Cardiac muscle cell (in vitro differentiated cells and primary cell): Measurements from ENCODE around the gene AUH. TPM values are rescaled to one million over a fixed set of nuclear protein-coding genes. Genes with fewer than 3 reads are reported as not detected.
"Not testable (repeated sequence)": the region's sequence is repeated elsewhere in the genome, so short reads cannot be mapped to it uniquely, and the experiment has no call there.

Experiments used
- DNase-seq, 2 donors: peaks; one replicate each; pipeline versions ENCODE4 v3.0.0 to v3.0.0-alpha.2; 2010 to 2017; ENCODE audit warnings: low read depth in 1 of 2, low spot score in 1 of 2
- H3K27ac ChIP-seq: fragments of 200-600 bp; sonication (generic); 2 replicates; pipeline ENCODE4 v1.5.1; 2016
- H3K27me3 ChIP-seq: fragments of 200-600 bp; sonication (generic); 2 replicates; pipeline ENCODE4 v1.6.0; 2016; ENCODE audit warnings: control low read depth
- H3K36me3 ChIP-seq: fragments of 200-600 bp; sonication (generic); 2 replicates; pipeline ENCODE4 v1.5.1; 2016; ENCODE audit warnings: control low read depth
- H3K4me1 ChIP-seq: fragments of 200-600 bp; sonication (generic); 2 replicates; pipeline ENCODE4 v1.8.1; 2017; ENCODE audit warnings: low read depth, mild to moderate bottlenecking, mixed run types
- H3K4me3 ChIP-seq: fragments of 200-600 bp; sonication (generic); 2 replicates; pipeline ENCODE4 v1.5.1; 2016; ENCODE audit warnings: mild to moderate bottlenecking
- H3K9me3 ChIP-seq: fragments of 200-600 bp; sonication (generic); 2 replicates; pipeline ENCODE4 v1.5.1; 2017; ENCODE audit warnings: low read depth, mild to moderate bottlenecking, control low read depth
- polyA plus RNA-seq: library from polyadenylated mRNA; unstranded; fragments of >200 nt; fragmentation: Nextera tagmentation; extraction: Ambion mirVana; gene quantifications from 2 replicates; pipeline ENCODE4 v1.2.1, GENCODE V29; 2016
- total RNA-seq: library from RNA; depleted of rRNA; stranded (reverse); fragments of >200 nt; gene quantifications from 2 replicates; pipeline ENCODE4 v1.2.3, GENCODE V29; 2016
- TF ChIP-seq, protein P1 (sequence below): IDR thresholded peaks from 2 replicates; pipeline ENCODE4 v1.5.1; 2012; ENCODE audit warnings: low read depth, mild to moderate bottlenecking, low read length

The AUH gene
- total and polyA plus RNA-seq, 2 experiments from 2014 or later: 52.0 to 68.8 TPM

GRCh38 chr9:91393826-91394225, 32.1 kb upstream of the AUH start:
- TF ChIP-seq, protein P1, sequence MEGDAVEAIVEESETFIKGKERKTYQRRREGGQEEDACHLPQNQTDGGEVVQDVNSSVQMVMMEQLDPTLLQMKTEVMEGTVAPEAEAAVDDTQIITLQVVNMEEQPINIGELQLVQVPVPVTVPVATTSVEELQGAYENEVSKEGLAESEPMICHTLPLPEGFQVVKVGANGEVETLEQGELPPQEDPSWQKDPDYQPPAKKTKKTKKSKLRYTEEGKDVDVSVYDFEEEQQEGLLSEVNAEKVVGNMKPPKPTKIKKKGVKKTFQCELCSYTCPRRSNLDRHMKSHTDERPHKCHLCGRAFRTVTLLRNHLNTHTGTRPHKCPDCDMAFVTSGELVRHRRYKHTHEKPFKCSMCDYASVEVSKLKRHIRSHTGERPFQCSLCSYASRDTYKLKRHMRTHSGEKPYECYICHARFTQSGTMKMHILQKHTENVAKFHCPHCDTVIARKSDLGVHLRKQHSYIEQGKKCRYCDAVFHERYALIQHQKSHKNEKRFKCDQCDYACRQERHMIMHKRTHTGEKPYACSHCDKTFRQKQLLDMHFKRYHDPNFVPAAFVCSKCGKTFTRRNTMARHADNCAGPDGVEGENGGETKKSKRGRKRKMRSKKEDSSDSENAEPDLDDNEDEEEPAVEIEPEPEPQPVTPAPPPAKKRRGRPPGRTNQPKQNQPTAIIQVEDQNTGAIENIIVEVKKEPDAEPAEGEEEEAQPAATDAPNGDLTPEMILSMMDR: no peak
- no peak overlapping the region for H3K27ac ChIP-seq

GRCh38 chr9:91392435-91392834, 30.7 kb upstream of the AUH start:
- no peaks in the 10 kb centered on the region for H3K36me3 ChIP-seq
- H3K27me3 ChIP-seq: no peaks in the 10 kb centered on the region
- no peaks in the 10 kb centered on the region for H3K9me3 ChIP-seq
- H3K4me3 ChIP-seq: no peak overlapping the region
- no peak for DNase-seq
- H3K27ac ChIP-seq: no peak overlapping the region
- no peaks in the 10 kb centered on the region for H3K4me1 ChIP-seq
- TF ChIP-seq, protein P1: no peak

More at GRCh38 chr9:91393826-91394225, 32.1 kb upstream of the AUH start:
- H3K4me3 ChIP-seq: no peak overlapping the region
- no peaks in the 10 kb centered on the region for H3K4me1 ChIP-seq
- DNase-seq: no peak
- no peaks in the 10 kb centered on the region for H3K9me3 ChIP-seq
- no peaks in the 10 kb centered on the region for H3K36me3 ChIP-seq
- H3K27me3 ChIP-seq: no peaks in the 10 kb centered on the region

DNA sequence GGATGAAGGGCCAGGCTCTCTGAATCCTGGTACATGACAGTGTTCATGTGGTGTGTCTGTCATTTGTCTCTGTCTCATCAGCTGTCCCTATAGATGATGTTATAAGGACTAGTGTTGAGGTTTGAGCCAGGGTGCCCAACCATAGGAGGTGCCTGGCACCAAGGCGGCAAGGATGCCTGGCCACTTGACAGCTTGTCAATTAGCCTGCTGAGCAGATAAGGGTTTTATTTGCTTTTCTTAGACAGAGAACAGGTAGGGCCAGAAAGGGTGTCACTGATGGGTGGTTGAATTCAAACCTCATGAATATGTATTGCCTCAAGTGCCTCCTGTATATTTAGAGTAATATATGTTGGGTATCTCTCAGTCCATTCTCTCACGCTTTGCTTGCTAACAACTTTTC, 30.1 kb upstream of the AUH start:
- H3K4me1 ChIP-seq: no peaks in the 10 kb centered on the region
- H3K4me3 ChIP-seq: no peak overlapping the region
- no peak overlapping the region for H3K27ac ChIP-seq
- no peak for DNase-seq
- H3K36me3 ChIP-seq: no peaks in the 10 kb centered on the region
- no peaks in the 10 kb centered on the region for H3K9me3 ChIP-seq
- H3K27me3 ChIP-seq: no peaks in the 10 kb centered on the region
- TF ChIP-seq, protein P1: no peak

- Histone ChIP-seq H3K4me1 (no peaks in the 10 kb centered on the region), H3K4me3 (no peak overlapping the region), H3K36me3 (no peaks in the 10 kb centered on the region), H3K9me3 (no peaks in the 10 kb centered on the region), H3K27me3 (no peaks in the 10 kb centered on the region), H3K27ac (no peak overlapping the region)
- TF ChIP-seq, protein P1: no peak
- no peak for DNase-seq
Measured at GRCh38 chr9:91391412-91391811, 29.7 kb upstream of the AUH start.

DNA sequence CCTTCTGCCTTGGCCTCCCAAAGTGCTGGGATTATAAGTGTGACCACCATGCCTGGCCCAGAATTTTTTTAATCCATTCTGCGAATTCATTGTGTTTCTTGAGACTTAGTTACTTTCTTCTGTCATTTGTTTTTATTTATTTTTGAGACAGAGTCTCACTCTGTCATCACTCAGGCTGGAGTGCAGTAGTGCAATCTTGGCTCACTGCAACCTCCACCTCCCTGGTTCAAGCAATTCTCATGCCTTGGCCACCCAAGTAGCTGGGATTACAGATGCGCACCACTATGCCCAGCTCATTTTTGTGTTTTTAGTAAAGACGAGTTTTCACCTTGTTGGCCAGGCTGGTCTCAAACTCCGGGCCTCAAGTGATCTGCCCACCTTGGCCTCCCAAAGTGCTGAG, 28.0 kb upstream of the AUH start:
- H3K27me3 ChIP-seq, H3K27ac ChIP-seq, H3K36me3 ChIP-seq, H3K4me1 ChIP-seq, H3K4me3 ChIP-seq, H3K9me3 ChIP-seq, DNase-seq: not testable (repeated sequence)

DNA sequence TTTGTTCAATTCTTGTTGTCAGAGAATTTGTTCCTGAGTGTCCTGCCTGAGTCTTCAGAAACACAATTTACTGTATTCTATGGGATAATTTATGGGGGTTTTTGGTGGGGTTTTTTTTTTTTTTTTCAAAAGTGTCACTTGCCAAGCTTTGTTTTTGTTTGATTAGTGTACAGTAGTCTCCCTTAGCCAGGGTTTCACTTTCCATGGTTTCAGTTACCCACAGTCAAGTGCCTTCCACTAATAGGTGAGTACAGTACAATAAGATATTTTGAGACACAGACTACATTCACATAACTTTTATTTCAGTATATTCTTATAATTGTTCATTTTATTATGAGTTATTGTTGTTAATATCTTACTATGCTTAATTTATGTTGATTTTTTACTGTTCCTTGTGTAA, 25.0 kb upstream of the AUH start:
- Histone ChIP-seq H3K27me3 (no peaks in the 10 kb centered on the region), H3K36me3 (no peaks in the 10 kb centered on the region), H3K4me3 (no peak overlapping the region), H3K27ac (no peak overlapping the region), H3K9me3 (no peaks in the 10 kb centered on the region), H3K4me1 (no peaks in the 10 kb centered on the region)
- DNase-seq: no peak
- TF ChIP-seq, protein P1: no peak
